ENCODE measurements around the gene SSU72. TPM values are rescaled to one million over a fixed set of nuclear protein-coding genes. Genes with fewer than 3 reads are reported as not detected.

SSU72 gene
- total RNA-seq, 4 donors from 2014 or later = 96.4 to 163 (median 123) TPM

DNA sequence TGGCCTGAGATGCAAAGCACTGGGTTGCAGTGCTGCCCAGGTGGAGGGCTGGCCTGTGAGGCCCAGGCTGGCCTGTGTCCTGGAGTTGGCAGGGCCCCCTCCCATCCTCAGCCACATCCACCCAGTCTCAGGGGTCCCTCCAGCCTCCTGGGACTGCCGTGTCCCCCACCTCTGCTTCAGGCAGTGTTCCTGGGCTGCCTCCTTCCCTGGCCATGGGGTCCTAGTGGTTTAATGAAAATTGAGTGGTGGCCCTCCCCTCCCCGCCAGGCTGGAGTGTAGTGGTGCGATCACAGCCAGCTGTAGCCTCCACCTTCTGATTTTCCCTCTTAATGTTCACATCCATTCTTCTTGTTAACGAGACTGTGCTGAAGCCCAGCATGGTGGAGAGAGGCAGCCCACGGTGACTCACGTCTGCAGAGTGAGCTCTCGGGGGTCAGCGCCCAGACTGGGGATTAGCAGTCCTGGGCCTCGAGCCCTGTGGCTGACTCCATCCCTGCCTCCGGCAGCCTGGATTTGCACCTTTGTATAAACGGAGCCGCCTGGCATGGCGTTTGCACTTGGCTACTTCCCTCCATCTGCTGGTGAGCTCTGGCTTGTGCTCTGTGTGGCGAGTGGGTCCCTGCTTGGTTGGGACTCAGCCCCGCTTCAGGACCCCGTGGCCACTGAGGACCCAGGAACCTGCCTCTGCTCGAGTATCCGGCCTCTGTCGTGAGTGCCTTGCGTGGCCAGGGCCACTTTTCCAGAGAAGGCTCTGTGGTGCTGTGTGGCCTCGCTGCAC lies 47.5 kb upstream of the SSU72 start:
- H3K4me3 ChIP-seq (ENCODE audit: low read depth, poor library complexity, severe bottlenecking) = no peak overlapping the region
- WGBS, 2 donors = 77 to 82% methylated on average over 20 to 21 of the region's 21 CpGs
- no peak for DNase-seq (ENCODE audit: low spot score in 2 of 2)
- intact Hi-C loops (cut with DNase I; ENCODE audit: low total_unique reads) = no loop called here
- TF ChIP-seq, protein P1, sequence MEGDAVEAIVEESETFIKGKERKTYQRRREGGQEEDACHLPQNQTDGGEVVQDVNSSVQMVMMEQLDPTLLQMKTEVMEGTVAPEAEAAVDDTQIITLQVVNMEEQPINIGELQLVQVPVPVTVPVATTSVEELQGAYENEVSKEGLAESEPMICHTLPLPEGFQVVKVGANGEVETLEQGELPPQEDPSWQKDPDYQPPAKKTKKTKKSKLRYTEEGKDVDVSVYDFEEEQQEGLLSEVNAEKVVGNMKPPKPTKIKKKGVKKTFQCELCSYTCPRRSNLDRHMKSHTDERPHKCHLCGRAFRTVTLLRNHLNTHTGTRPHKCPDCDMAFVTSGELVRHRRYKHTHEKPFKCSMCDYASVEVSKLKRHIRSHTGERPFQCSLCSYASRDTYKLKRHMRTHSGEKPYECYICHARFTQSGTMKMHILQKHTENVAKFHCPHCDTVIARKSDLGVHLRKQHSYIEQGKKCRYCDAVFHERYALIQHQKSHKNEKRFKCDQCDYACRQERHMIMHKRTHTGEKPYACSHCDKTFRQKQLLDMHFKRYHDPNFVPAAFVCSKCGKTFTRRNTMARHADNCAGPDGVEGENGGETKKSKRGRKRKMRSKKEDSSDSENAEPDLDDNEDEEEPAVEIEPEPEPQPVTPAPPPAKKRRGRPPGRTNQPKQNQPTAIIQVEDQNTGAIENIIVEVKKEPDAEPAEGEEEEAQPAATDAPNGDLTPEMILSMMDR (IDR thresholded peaks at IDR 0.05) = no peak
- no peak for TF ChIP-seq POLR2A (IDR thresholded peaks at IDR 0.05)

DNA sequence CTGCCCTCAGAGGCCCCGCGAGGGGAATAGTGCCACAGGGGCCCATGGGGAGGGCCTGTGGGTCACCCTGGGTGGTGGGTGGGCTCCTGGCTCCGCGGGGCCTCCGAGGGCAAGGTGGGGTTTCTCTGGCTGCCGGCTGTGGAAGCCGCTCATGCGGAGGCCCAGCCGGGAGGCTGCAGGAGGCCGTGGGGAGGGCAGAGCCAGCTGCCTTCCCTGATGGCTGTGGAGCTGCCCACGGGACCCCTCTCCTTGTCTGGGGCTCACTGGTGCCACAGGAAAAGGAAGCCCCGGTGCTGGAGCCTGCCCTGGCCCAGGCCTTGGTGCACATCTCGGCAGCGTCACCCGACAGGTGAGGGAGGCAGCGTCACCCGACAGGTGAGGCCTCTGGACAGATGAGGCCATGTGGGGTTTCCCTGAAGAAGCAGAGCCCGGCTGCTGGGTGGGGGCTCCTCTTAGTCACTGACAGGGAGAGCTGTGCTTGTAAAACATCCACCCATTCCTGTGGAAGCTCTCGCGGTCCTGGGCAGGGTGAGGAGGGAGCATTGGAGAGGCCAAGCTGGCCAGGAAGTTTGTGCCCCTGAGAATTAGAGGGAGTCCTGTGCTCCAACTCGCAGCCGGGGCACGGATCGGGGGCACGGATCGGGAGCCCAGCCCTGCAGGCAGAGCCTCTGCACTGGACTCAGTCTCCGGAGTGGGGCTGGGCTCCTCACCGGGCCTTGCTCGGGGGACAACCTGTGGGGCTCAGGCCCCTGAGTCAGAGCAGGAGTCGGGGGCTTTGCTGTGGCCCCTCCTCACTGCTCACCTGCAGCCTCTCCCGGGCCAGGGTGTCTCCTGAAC lies 46.7 kb upstream of the SSU72 start:
- TF ChIP-seq POLR2A (IDR thresholded peaks at IDR 0.05) = no peak
- TF ChIP-seq, protein P1 (IDR thresholded peaks at IDR 0.05) = no peak
- 86 to 88% methylated on average over 13 to 24 of the region's 31 CpGs for WGBS, 2 donors
- no peak for DNase-seq (ENCODE audit: low spot score in 2 of 2)
- H3K4me3 ChIP-seq (ENCODE audit: low read depth, poor library complexity, severe bottlenecking) = no peak overlapping the region
- intact Hi-C loops (cut with DNase I; ENCODE audit: low total_unique reads) = no loop called here

DNA sequence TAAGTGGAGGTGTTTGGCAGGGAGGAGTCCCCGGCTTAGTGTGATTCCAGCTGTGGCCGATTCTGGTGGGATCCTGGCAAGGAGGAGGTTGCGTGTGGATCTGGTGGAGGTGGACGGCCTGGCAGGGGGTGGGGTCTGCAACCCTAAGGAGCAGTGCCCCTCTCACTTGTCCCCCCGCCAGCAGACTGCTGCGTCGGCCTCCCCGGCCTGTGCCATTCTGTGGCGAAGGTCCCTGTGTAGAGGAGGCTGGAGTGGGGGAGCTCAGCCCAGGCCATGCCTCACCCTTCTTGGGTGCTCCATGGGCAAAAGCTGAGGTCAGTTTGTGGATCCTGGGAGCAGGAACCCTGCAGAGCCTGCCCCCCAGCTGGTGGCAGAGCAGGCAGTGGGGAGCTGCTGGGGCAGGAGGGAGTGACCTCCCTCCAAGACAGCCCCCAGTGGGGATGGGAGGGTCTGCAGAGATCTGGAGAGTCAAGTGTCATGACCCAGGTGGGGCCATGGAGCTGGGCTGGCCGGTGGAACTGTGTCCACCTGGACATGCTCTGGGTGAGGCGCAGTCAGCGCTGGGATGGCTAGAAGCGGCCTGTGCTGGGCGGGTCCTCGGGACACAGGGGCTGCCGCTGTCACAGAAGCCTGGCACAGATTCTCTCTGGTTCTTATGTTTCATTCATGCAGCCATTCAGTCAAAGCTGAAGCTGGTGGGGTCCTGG lies 45.9 kb upstream of the SSU72 start:
- DNase-seq (ENCODE audit: low spot score in 2 of 2) = no peak
- H3K4me3 ChIP-seq (ENCODE audit: low read depth, poor library complexity, severe bottlenecking) = no peak overlapping the region
- TF ChIP-seq, protein P1 (IDR thresholded peaks at IDR 0.05) = no peak
- TF ChIP-seq POLR2A (IDR thresholded peaks at IDR 0.05) = no peak
- WGBS, 2 donors = 84 to 86% methylated on average over 12 to 16 of the region's 16 CpGs
- intact Hi-C loops (cut with DNase I; ENCODE audit: low total_unique reads) = no loop called here

DNA sequence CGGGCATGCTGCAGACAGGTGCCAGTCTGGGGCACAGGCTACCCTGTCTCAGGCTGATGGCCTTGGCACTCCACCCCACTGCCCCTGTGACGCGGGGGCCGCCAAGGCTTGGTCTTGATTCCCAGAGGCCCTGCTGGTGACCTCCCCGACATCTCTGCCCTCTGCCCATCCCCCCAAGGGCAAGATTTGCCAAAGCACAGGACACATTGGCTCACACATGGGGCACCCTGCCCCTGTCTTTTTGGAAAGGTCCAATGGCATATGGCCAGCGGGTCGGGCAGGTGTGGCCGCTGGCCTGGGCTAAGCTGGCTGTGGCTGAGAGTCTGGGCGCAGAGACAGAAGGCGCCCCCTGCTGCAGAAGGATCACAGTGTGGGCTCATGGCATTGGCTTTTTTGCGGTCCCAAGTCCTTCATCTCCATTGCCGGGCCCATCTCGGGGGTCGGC lies 45.3 kb upstream of the SSU72 start:
- intact Hi-C loops (cut with DNase I; ENCODE audit: low total_unique reads) = no loop called here
- H3K4me3 ChIP-seq (ENCODE audit: low read depth, poor library complexity, severe bottlenecking) = no peak overlapping the region
- TF ChIP-seq POLR2A (IDR thresholded peaks at IDR 0.05) = no peak
- TF ChIP-seq, protein P1 (IDR thresholded peaks at IDR 0.05) = no peak
- WGBS, 2 donors = 82 to 95% methylated on average over 8 to 14 of the region's 14 CpGs
- no peak for DNase-seq (ENCODE audit: low spot score in 2 of 2)

DNA sequence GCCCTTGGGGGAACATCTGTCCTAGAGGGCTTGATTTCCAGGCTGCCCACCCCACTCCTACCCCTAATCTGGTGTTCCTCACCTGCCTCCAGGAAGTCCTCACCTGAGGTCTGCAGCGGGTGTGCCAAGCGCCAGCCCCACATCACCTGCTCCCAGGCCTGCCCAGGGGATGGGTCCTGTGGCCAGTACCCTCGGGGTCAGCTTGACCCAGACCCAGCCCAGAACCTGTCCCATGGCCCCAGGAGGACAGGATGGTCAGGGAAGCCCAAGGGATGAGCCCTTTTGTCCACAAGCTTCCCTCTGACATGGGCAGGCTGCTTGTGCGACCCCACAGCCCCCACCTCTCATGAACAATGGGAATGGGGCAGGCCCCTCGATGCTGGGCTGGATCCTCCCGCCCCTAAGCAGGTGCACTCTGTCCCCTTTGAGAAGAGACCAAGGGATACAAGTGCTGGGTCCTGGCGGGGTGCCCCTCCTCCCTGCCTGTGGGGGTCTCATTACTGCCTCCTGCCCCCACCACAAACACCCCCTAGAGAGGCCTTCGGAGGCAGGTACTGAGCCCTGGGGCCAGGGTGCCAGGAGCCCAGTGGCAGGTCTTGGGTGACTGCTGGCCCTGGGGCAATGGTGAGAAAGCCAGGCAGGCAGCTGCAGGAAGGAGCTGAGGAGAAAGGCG lies 43.9 kb upstream of the SSU72 start:
- WGBS, 2 donors = 93 to 97% methylated on average over 7 of the region's 9 CpGs
- DNase-seq (ENCODE audit: low spot score in 2 of 2) = no peak
- no peak overlapping the region for H3K4me3 ChIP-seq (ENCODE audit: low read depth, poor library complexity, severe bottlenecking)
- TF ChIP-seq POLR2A (IDR thresholded peaks at IDR 0.05) = no peak
- TF ChIP-seq, protein P1 (IDR thresholded peaks at IDR 0.05) = no peak
- intact Hi-C loops (cut with DNase I; ENCODE audit: low total_unique reads) = no loop called here
